ENCODE measurements around the gene CTDSPL2.

DNA sequence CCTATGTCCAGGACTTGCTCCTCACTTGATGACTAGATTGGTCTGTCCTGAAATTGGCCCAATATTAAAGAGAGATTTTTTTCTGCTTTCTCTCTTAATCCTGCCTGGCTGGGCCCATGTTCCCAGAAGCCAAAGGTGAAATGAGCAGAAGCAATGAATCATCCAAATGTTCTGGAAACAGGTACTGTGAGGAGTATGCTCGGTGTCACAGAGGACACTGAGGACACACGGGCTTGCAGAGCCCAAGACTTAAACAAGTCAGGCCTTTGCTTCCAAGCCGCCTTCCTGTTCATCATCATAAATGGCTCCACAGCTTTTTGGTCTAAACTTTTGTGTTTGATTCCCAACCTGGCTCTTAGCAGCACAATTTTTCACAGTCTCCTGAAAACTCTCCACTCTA lies 140.9 kb downstream of the CTDSPL2 start:
- TF ChIP-seq, protein P1, sequence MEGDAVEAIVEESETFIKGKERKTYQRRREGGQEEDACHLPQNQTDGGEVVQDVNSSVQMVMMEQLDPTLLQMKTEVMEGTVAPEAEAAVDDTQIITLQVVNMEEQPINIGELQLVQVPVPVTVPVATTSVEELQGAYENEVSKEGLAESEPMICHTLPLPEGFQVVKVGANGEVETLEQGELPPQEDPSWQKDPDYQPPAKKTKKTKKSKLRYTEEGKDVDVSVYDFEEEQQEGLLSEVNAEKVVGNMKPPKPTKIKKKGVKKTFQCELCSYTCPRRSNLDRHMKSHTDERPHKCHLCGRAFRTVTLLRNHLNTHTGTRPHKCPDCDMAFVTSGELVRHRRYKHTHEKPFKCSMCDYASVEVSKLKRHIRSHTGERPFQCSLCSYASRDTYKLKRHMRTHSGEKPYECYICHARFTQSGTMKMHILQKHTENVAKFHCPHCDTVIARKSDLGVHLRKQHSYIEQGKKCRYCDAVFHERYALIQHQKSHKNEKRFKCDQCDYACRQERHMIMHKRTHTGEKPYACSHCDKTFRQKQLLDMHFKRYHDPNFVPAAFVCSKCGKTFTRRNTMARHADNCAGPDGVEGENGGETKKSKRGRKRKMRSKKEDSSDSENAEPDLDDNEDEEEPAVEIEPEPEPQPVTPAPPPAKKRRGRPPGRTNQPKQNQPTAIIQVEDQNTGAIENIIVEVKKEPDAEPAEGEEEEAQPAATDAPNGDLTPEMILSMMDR (IDR thresholded peaks at IDR 0.05 in 8 of 11, conservative IDR thresholded peaks at IDR 0.05 in 3 of 11), result no peak
- no peak for TF ChIP-seq POLR2A (IDR thresholded peaks at IDR 0.05)
